NT2/D1 (cell line): ENCODE measurements around the gene HSPB9.

Experiments used
- SUZ12 ChIP-seq: IDR thresholded peaks from 2 replicates; pipeline ENCODE4 v1.6.1; 2011; ENCODE audit not compliant: insufficient read length, insufficient read depth; ENCODE audit errors: extremely low read depth
- YY1 ChIP-seq: IDR thresholded peaks from 2 replicates; pipeline ENCODE4 v1.6.1; 2011; ENCODE audit not compliant: insufficient read length, insufficient read depth
- ZNF274 ChIP-seq: IDR thresholded peaks from 2 replicates; pipeline ENCODE4 v1.6.1; 2011; ENCODE audit warnings: mild to moderate bottlenecking, low read depth, low read length

- TF ChIP-seq ZNF274 = no peak
- TF ChIP-seq SUZ12 = no peak
- no peak for TF ChIP-seq YY1
Observed at GRCh38 chr17:42138749-42139492, 16.3 kb downstream of the HSPB9 start.
